NCI-H748 treated with DMSO at 0.1 percent for 48 hours (cell line): ENCODE measurements around the gene PPARG.
A peak's percentile ranks its signal among the peaks of the same experiment; 100 is the strongest.

Source experiments
- DNase-seq: peaks from one replicate; lab custom pipeline; 2025; lab: John Stamatoyannopoulos, UW

PPARG gene

GRCh38 chr3:12343047-12343501, 54.2 kb downstream of the PPARG start:
- DNase-seq, result no peak

GRCh38 chr3:12345141-12345561, 56.3 kb downstream of the PPARG start:
- no peak for DNase-seq

DNA sequence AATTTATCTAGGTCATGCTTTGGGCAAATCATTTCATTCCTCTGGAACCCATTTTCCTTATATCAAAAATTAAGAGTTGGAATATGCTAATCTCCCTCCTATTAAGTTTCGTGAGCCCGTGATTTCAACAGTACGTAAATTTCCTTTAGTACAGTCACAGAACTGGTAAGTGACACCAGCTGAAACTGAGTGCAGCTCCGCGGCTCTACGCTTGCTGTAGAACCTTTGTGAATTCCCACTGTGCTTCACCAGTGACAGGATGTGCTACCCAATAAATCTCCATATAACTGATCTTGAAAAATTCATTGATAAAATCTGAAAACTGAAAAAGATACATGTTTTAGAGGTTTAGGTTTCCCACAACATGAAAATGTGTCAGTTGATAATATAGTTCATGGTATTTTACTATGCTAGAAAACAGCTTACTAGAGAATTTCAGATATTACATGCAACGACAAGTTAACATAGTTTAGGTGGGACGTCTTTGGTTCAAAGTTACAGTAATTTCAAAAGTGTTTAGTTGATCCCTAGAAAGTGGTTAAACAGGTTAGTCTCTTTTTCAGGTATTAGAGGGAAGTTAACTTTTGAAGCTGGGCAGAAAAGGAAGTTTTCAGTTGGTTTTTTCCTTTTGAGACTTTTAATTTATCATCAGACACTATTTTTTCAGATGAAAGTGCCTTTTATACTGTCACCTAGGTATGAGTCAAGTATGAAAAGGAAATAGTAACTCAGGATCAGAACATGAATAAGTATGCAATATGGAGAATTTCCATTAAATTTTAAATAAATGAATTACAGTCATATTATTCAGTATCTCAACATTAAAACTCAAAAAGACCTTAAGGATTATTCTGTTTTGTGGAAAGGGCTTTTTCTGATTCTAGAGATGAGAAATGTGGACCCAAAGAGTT, 57.0 kb downstream of the PPARG start:
- DNase-seq, result no peak

GRCh38 chr3:12347301-12347700, 58.4 kb downstream of the PPARG start:
- DNase-seq, result no peak

- no peak for DNase-seq
Observed at GRCh38 chr3:12349895-12350811, 61.3 kb downstream of the PPARG start.

GRCh38 chr3:12351145-12351544, 62.3 kb downstream of the PPARG start:
- DNase-seq, result no peak

GRCh38 chr3:12352253-12352652, 63.4 kb downstream of the PPARG start:
- DNase-seq, result no peak

DNA sequence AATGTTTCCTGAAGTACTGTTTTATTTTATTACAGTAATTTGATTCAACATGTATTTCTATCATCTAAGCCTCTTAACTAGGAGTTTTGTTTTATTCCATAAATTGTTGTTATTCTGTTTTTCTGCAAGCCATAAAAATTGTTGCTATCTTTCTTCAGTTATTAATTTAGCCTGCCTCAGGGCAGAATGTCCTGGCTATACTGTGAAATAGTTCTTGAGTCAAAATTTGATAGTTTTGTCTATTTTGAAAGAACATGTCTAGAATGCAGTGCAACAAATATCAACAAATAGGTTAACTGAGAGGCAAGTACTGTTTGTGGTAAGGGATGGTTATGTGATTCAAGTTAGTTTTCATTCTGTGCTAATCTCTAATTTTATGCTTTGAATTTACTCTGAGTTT, 63.9 kb downstream of the PPARG start:
- DNase-seq, result no peak

GRCh38 chr3:12353796-12354525, 65.1 kb downstream of the PPARG start:
- DNase-seq, result no peak

- DNase-seq, result no peak
Observed at GRCh38 chr3:12356175-12356574, 67.3 kb downstream of the PPARG start.

GRCh38 chr3:12356996-12357395, 68.1 kb downstream of the PPARG start:
- DNase-seq, result no peak

GRCh38 chr3:12357456-12357855, 68.6 kb downstream of the PPARG start:
- no peak for DNase-seq

GRCh38 chr3:12363397-12364195, 74.7 kb downstream of the PPARG start:
- DNase-seq, result no peak

GRCh38 chr3:12367346-12367745, 78.5 kb downstream of the PPARG start:
- no peak for DNase-seq

DNA sequence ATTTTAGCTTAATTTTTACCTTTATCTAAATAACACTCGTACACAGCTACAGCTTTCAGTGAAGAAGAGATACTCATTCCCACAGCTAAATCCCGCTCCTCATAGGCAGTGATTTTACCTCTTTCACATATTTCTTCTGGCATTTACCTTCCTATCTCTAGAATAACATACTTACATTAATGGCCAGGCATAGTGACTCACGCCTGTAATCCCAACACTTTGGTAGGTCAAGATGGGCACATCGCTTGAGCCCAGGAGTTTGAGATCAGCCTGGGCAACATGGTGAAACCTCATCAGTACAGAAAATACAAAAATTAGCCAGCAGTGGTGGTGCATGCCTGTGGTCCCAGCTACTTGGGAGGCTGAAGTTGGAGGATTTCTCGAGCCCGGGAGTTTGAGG, 80.2 kb downstream of the PPARG start:
- DNase-seq, result no peak

GRCh38 chr3:12369598-12369997, 80.7 kb downstream of the PPARG start:
- DNase-seq, result no peak

DNA sequence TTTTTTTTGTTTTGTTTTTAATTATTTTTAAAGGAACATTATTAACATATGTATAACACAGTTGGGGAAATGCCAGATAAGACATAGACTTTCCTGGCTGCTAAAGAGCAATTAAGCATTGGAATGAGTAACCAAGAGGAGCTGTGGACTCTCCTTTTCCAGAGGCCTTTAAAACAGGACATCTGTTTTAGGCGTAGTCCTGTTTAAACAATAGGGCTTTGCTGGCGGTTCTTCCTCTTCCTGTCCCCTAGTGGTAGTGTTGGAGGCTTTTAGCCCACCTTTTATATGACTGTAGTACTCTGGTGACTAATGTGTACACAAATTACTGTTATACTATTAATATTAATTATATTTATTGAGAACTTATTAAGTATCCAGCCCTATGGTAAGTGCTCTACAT, 81.9 kb downstream of the PPARG start:
- DNase-seq, result peak; percentile 0

GRCh38 chr3:12371525-12372140, 82.8 kb downstream of the PPARG start:
- no peak for DNase-seq

DNA sequence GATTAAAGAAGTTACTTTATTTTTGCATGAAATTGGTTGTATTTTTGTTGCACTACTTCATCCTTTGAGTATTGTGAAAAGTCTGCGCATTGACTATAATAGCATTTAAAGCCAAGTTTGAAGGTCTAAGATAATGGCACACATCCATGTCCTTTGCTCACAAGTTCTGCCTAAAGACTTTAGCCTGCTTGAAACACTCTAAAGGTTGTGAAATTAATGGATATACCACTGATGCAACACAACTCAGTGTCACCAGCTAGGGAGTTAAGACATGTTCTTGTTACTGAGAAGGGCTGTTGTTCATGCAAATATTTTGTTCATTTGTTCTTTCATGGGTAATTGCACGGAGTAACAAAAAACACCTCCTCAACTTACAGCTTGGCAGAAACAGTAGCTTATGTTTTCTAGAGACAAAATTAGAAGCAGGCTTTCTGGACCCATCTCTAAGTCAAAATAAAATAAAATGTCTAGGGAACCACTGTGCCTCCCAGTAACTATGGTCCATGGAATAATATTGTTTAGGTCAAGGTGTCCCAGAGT, 83.9 kb downstream of the PPARG start:
- DNase-seq, result no peak

DNA sequence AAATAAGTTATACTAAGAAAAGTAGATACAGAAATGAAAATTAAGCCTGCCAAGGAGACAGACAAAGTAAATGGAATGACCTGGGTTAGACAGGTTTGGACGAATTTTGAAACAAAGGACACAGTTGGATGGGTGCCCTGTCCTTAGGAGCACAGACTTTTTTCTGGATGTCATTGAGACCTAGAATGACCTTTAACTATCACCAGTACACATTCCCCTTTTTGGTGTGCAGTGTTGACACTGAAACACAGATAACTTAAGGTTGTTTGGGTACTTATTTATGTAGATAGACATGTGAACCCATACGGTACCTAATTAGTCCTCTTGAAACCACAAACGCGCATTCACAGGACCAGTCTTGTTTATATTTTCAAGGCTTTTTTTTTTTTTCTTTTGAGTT, 86.7 kb downstream of the PPARG start:
- DNase-seq, result no peak
